NCI-H187 (cell line): ENCODE data around the gene RAD52.
"Not testable (repeated sequence)": the region's sequence is repeated elsewhere in the genome, so short reads cannot be mapped to it uniquely, and the experiment has no call there.

ENCODE experiments used
- DNase-seq, 2 experiments: peaks; one replicate each; lab custom pipeline; 2025; lab: John Stamatoyannopoulos, UW

RAD52 gene

DNA sequence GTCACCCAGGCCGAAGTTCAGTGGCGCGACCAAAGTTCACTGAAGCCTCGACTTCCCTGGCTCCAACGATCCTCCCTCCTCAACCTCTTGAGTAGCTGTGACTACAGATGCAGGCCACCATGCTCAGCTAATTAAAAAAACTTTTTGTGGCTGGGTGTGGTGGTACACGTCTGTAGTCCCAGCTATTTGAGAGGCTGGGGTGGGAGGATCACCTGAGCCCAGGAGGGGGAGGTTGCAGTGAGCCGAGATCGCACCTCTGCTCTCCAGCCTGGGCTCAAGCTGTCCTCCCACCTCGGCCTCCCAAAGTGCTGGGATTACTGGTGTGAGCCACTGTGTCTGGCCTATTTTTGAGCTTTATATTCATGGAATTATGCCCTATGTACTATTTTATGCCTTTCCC lies 18.1 kb upstream of the RAD52 start:
- no peak for DNase-seq

DNA sequence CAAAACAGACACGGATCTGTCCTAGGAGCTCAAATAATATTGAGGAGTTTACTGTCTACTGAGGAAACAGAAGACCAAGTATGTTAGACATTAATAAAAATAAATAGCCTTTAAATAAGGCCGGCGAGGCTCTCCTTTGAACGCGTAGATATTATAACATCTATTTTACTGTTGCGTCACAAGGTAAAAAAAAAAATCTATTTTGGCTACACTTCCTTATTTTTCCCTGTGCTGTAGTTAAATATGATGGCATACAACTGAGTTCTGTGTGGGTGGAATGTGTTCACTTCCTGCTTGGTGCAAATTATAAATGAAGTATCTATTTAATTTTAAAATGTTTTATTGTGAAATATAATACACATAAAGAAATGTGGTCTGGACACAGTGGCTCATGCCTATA lies 17.2 kb upstream of the RAD52 start:
- no peak for DNase-seq

GRCh38 chr12:958588-959123 lies 9.2 kb upstream of the RAD52 start:
- DNase-seq, result no peak

DNA sequence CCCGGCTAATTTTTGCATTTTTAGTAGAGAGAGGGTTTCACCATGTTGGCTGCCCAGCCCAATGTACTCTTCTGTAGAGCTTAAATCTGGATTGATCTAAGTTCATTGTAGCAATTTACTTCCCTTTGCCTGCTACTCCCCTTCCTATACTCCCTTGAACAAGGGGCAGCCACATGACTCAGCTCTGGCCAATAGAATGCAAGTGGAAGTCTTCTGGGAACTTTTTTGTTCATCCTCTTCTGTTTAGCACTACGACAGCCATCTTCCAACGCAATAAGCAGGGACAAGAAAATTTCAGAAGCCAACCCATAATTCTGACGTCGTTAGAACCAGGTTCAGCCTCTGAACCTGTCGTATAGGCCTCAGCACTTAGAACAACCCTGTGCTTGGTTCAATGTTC lies 6.4 kb upstream of the RAD52 start:
- no peak for DNase-seq

- no peak for DNase-seq
Observed at GRCh38 chr12:954741-955140, 5.2 kb upstream of the RAD52 start.

GRCh38 chr12:953776-954175 lies 4.3 kb upstream of the RAD52 start:
- DNase-seq, result no peak

- no peak for DNase-seq
Observed at GRCh38 chr12:951176-951575, 1.7 kb upstream of the RAD52 start.

- DNase-seq, result no peak
Observed at GRCh38 chr12:948238-948637, 1.3 kb downstream of the RAD52 start.

- DNase-seq, result no peak
Observed at GRCh38 chr12:946631-947030, 2.9 kb downstream of the RAD52 start.

GRCh38 chr12:946212-946611 lies 3.3 kb downstream of the RAD52 start:
- DNase-seq, result no peak

DNA sequence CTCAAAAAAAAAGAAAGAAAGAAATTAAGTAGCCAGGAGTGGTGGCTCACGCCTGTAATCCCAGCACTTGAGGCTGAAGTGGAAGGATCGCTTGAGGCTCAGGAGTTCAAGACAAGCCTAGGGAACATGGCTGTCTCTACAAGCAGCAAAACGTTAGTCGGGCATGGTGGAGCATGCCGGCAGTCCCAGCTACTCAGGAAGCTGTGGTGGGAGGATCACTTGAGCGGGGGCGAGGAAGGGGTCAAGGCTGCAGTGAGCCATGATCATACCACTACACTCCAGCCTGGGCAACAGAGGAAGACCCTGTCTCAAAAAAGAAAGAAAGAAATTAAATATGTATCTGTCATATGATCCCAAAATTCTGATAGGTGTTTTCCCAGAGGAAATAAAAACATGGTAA lies 5.3 kb downstream of the RAD52 start:
- no peak for DNase-seq

DNA sequence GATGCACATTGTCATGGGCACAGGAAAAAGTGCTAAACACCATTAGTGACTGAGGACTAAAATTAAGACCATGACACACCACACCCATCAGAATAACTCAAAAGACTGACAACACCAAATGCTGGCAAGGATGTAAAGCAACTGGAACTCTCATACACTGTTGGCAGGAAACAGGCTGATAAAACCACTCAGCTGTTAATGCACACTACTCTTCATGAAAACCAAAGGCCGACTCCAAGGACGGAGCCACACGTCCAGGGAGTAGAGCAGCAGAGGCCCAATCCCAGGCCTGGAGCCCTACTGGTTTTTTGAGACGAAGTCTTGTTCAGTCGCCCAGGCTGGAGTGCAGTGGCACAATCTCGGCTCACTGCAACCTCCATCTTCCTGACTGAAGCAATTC lies 6.4 kb downstream of the RAD52 start:
- no peak for DNase-seq

DNA sequence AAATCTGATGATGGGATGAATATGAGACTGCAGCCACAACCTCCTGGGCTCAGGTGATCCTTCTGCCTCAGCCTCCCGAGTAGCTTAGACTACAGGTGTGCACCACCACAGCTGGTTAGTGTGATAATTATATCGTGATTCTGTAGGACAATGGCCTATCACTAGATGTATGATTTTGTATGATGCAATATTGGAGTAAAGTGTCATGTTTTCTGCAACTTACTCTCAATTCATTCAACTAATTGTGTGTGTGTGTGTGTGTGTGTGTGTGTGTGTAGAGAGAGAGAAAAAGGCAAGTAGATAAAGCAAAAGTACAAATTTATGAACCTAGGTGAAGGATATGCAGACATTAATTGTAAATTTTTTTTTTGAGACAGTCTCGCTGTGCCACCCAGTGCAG lies 10.7 kb downstream of the RAD52 start:
- no peak for DNase-seq

DNA sequence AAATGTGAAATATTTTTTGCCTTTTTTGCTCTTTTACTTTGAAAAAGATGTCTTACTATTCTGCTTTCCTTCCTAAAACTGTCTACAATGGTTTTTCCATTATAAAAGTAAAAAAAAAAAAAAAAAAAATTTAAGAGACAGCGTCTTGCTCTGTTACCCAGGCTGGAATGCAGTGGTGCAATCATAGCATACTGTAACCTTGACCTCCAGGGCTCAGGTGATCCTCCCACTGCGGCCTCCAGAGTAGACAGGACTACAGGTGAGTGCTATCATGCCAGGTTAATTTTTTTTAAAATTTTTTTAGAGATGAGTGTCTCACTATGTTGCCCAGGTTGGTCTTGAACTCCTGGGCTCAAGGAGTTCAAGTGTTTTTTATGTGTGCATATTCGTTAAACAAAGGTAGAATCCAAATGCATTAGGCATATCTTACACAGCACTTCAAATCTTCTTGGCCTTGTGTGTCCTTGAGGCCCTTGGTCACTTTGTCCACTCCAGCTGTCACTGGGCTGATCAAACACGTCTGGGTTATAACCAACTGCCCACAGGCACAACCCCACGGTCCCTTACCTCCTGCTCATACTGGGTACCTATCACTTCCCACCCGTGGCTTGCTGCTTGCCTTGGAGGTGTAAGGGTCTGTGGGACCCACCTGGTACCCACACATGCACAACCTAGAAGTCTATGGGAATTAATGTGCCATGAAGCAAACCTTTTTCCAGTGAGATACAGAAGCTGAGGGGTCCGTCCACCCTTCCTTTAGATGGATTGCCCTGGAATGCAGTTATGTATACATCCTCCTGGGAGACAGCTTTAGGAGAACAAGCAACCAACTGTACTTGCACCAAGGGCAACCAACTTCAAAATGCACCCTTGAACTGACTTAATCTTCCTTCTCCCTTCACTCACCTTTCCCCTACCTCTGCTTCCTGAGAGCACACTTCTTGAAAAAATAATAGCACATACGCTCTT lies 12.8 kb downstream of the RAD52 start:
- DNase-seq, result no peak

- DNase-seq, result not testable (repeated sequence)
Observed at GRCh38 chr12:935891-936290, 13.6 kb downstream of the RAD52 start.

DNA sequence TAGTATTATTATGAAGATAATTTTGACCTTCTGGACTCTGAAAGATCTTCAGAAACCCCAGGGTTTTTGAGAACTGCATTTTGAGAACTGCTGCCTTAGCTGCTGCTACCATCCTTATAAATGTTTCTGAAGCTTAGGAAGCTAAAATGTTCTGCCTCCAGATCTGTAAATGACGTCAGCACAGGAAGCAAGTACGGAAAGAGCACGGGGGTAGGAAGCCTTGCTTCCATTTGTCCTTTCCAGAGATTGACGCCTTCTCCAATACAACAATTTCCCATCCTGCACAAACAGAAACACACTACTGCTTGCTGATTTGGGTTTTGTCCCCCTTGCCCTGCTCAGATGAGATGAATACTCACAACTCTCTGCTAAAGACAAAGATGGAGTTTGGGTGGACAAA lies 17.9 kb downstream of the RAD52 start:
- no peak for DNase-seq

DNA sequence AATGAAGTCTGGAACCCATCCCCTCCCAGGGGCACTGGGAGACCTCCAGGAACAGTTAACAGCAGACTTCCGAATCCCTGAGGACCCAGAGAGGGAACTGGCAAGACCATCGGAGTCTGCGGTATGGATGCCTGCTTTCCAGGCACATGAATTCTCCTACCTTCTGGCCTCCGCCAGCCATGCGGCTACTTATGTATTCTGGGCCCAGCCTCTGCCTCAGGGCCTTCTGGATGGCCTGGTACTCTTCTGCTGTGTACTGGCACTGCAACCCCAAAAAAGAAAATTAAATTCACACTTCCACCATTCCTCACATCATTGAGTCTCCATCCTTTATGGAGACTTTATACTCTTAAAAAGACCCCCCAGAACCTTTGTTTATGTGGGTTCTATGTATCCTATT lies 18.4 kb downstream of the RAD52 start:
- DNase-seq, result no peak

DNA sequence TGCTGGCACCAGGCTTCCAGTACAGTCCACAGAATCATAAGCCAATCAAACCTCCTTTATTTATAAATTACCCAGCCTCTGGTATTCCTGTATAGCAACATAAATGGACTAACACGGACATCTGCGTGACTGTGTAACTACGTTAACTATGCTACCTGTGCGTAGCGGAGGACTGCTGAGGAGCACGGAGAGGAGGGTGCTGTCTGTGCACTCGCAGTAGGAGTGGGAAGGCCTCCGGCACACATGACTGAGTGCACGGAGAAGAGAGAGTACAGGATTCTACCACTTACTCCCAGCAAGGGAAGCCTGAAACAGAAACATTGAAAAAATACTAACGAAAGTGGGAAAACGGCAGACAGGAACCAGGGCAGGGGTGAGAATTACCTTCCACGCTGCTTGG lies 22.9 kb downstream of the RAD52 start:
- no peak for DNase-seq

DNA sequence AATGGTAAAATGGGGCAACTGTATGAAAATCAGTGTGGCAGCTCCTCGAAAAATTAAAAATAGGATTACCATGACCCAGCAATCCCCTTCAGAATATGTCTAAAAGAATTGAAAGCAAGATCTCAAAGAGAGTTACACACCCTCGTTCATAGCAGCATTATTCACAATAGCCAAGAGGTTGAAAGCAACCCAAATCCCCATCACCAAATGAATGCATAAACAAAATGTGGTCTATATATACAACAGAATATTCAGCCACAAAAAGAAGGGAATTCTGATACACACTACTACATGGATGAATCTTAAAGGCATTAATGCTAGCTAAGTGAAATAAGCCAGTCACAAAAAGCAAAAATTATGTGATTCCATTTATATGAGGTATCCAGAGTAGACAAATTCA lies 27.2 kb downstream of the RAD52 start:
- no peak for DNase-seq

- DNase-seq, result no peak
Observed at GRCh38 chr12:920676-921075, 28.8 kb downstream of the RAD52 start.

- no peak for DNase-seq
Observed at GRCh38 chr12:916712-917445, 32.6 kb downstream of the RAD52 start.

- no peak for DNase-seq
Observed at GRCh38 chr12:916240-916639, 33.3 kb downstream of the RAD52 start.

- DNase-seq, result no peak
Observed at GRCh38 chr12:915090-915489, 34.4 kb downstream of the RAD52 start.
